Neural cell (in vitro differentiated cells): ENCODE measurements around the gene SECISBP2.

ENCODE experiments used
- CTCF ChIP-seq: fragments of 450-650 bp; IDR thresholded peaks from 2 replicates; pipeline ENCODE4 v1.5.1; 2014; ENCODE audit warnings: antibody characterized with exemption, mild to moderate bottlenecking, moderate library complexity; ENCODE audit not compliant: poor library complexity, severe bottlenecking
- EP300 ChIP-seq: fragments of 450-650 bp; conservative IDR thresholded peaks from 2 replicates; pipeline ENCODE4 v1.6.1; 2014; ENCODE audit warnings: antibody characterized with exemption, mild to moderate bottlenecking, moderate library complexity; ENCODE audit not compliant: poor library complexity, severe bottlenecking
- EZH2 ChIP-seq: fragments of 200-600, 300-800 bp; shearing (Covaris generic), sonication (generic); IDR thresholded peaks from 2 replicates; pipeline ENCODE4 v1.6.1; 2014; ENCODE audit warnings: antibody characterized with exemption, low read length, borderline replicate concordance, mild to moderate bottlenecking; ENCODE audit not compliant: insufficient read depth, poor library complexity, severe bottlenecking
- MXI1 ChIP-seq: fragments of 450-650 bp; conservative IDR thresholded peaks from 2 replicates; pipeline ENCODE4 v1.6.1; 2014; ENCODE audit warnings: antibody characterized with exemption, mild to moderate bottlenecking; ENCODE audit not compliant: poor library complexity, severe bottlenecking
- POLR2AphosphoS5 ChIP-seq: IDR thresholded peaks from 2 replicates; pipeline ENCODE4 v1.6.1; 2012
- RAD21 ChIP-seq: fragments of 450-650 bp; conservative IDR thresholded peaks from 2 replicates; pipeline ENCODE4 v1.6.1; 2014; ENCODE audit warnings: antibody characterized with exemption, mild to moderate bottlenecking, moderate library complexity
- TAF1 ChIP-seq: IDR thresholded peaks from 2 replicates; pipeline ENCODE4 v1.6.1; 2012; ENCODE audit warnings: low read depth

- TF ChIP-seq CTCF (no peak), TAF1 (no peak), POLR2AphosphoS5 (no peak), EZH2 (no peak), RAD21 (no peak), EP300 (no peak), MXI1 (no peak)
Observed at GRCh38 chr9:89397471-89397870, 79.2 kb downstream of the SECISBP2 start.
